Measurements from ENCODE around the gene TM2D1.

Gene TM2D1

GRCh38 chr1:61754545-61754944 lies 29.6 kb upstream of the TM2D1 start:
- Histone ChIP-seq H3K4me1 (ENCODE audit: control insufficient read depth, insufficient read depth, low read depth, low read length) (no peaks in the 10 kb centered on the region), H3K4me3 (ENCODE audit: insufficient read depth in 1 of 2, low read depth in 1 of 2, low read length in 2 of 2) (no peak overlapping the region), H2AFZ (ENCODE audit: low read depth, low read length) (no peak overlapping the region), H3K23ac (ENCODE audit: low read length in 2 of 2) (no peak overlapping the region), H3K18ac (ENCODE audit: low read depth in 1 of 2, low read length in 2 of 2) (no peak overlapping the region), H3K4ac (ENCODE audit: low read depth in 1 of 2, low read length in 2 of 2) (no peak overlapping the region), H3K36me3 (ENCODE audit: control insufficient read depth in 1 of 2, insufficient read depth in 2 of 2, low read depth in 1 of 2, low read length in 2 of 2) (no peaks in the 10 kb centered on the region), H4K91ac (ENCODE audit: low read length) (no peak overlapping the region), H2BK12ac (ENCODE audit: low read length in 2 of 2) (no peak overlapping the region), H2BK5ac (ENCODE audit: low read depth, low read length, poor library complexity, severe bottlenecking) (no peak overlapping the region), H2AK5ac (ENCODE audit: low read length, severe bottlenecking) (no peak overlapping the region), H2BK120ac (ENCODE audit: low read depth, low read length) (no peak overlapping the region), H3K4me2 (ENCODE audit: low read length, poor library complexity, severe bottlenecking) (no peak overlapping the region), H3K9ac (ENCODE audit: low read length) (no peak overlapping the region), H2BK15ac (ENCODE audit: low read depth, poor library complexity, severe bottlenecking) (no peak overlapping the region), H4K8ac (ENCODE audit: low read length) (no peak overlapping the region), H3K9me3 (ENCODE audit: control insufficient read depth, low read length) (no peaks in the 10 kb centered on the region), H3K14ac (ENCODE audit: low read length in 2 of 2) (no peak overlapping the region), H3K27me3 (ENCODE audit: control insufficient read depth in 1 of 2, insufficient read depth in 1 of 2, low read length in 2 of 2) (no peaks in the 10 kb centered on the region), H3K79me1 (replicated peaks; ENCODE audit: low read length, poor library complexity, severe bottlenecking) (peaks cover 25% of the 10 kb centered on the region), H3K27ac (ENCODE audit: low read length, poor library complexity, severe bottlenecking) (no peak overlapping the region)
- WGBS, result 81% methylated on average over 1 of the region's 4 CpGs
- DNase-seq, result no peak

GRCh38 chr1:61753998-61754508 lies 29.1 kb upstream of the TM2D1 start:
- DNase-seq, result no peak
- H2BK5ac ChIP-seq (ENCODE audit: low read depth, low read length, poor library complexity, severe bottlenecking), result no peak overlapping the region
- H2AK5ac ChIP-seq (ENCODE audit: low read length, severe bottlenecking), result no peak overlapping the region
- no peak overlapping the region for H4K91ac ChIP-seq (ENCODE audit: low read length)
- H2AFZ ChIP-seq (ENCODE audit: low read depth, low read length), result no peak overlapping the region
- H2BK12ac ChIP-seq (ENCODE audit: low read length in 2 of 2), result no peak overlapping the region
- H3K18ac ChIP-seq (ENCODE audit: low read depth in 1 of 2, low read length in 2 of 2), result no peak overlapping the region
- no peak overlapping the region for H3K23ac ChIP-seq (ENCODE audit: low read length in 2 of 2)
- H3K4me3 ChIP-seq (ENCODE audit: insufficient read depth in 1 of 2, low read depth in 1 of 2, low read length in 2 of 2), result no peak overlapping the region
- peaks cover 27% of the 10 kb centered on the region for H3K79me1 ChIP-seq (replicated peaks; ENCODE audit: low read length, poor library complexity, severe bottlenecking)
- H3K4ac ChIP-seq (ENCODE audit: low read depth in 1 of 2, low read length in 2 of 2), result no peak overlapping the region
- no peak overlapping the region for H3K4me2 ChIP-seq (ENCODE audit: low read length, poor library complexity, severe bottlenecking)
- H2BK15ac ChIP-seq (ENCODE audit: low read depth, poor library complexity, severe bottlenecking), result no peak overlapping the region
- no peak overlapping the region for H3K27ac ChIP-seq (ENCODE audit: low read length, poor library complexity, severe bottlenecking)
- no peaks in the 10 kb centered on the region for H3K27me3 ChIP-seq (ENCODE audit: control insufficient read depth in 1 of 2, insufficient read depth in 1 of 2, low read length in 2 of 2)
- WGBS, result 33% methylated on average over 1 of the region's 1 CpG
- no peaks in the 10 kb centered on the region for H3K4me1 ChIP-seq (ENCODE audit: control insufficient read depth, insufficient read depth, low read depth, low read length)
- H4K8ac ChIP-seq (ENCODE audit: low read length), result no peak overlapping the region
- no peak overlapping the region for H2BK120ac ChIP-seq (ENCODE audit: low read depth, low read length)
- no peak overlapping the region for H3K9ac ChIP-seq (ENCODE audit: low read length)
- H3K36me3 ChIP-seq (ENCODE audit: control insufficient read depth in 1 of 2, insufficient read depth in 2 of 2, low read depth in 1 of 2, low read length in 2 of 2), result no peaks in the 10 kb centered on the region
- no peak overlapping the region for H3K14ac ChIP-seq (ENCODE audit: low read length in 2 of 2)
- no peaks in the 10 kb centered on the region for H3K9me3 ChIP-seq (ENCODE audit: control insufficient read depth, low read length)

DNA sequence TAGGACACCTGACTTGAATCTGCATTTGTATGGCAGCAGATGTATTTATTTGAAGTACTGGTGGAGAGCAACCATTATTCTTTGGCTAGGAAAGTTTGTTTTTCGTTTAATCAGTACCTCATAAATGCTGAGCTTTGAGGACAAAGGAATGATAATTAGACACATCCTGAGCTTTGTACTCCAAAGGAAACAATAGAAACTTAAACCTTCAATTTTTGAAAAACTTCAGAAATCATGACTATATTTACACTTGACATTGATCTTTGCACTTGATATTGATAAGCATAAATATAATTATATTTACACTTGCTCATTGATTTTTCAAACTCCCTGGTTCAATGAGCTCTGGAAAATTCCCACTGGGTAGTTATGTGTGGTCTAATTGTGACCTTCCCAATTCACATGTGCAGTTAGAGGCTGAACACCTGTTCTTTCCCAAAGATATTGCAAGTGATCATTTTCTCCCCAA lies 28.0 kb upstream of the TM2D1 start:
- Histone ChIP-seq H3K9me3 (ENCODE audit: control insufficient read depth, low read length) (no peaks in the 10 kb centered on the region), H3K18ac (ENCODE audit: low read depth in 1 of 2, low read length in 2 of 2) (no peak overlapping the region), H2BK15ac (ENCODE audit: low read depth, poor library complexity, severe bottlenecking) (no peak overlapping the region), H3K9ac (ENCODE audit: low read length) (no peak overlapping the region), H3K4me2 (ENCODE audit: low read length, poor library complexity, severe bottlenecking) (no peak overlapping the region), H3K14ac (ENCODE audit: low read length in 2 of 2) (no peak overlapping the region), H3K79me1 (replicated peaks; ENCODE audit: low read length, poor library complexity, severe bottlenecking) (peaks cover 30% of the 10 kb centered on the region), H4K91ac (ENCODE audit: low read length) (no peak overlapping the region), H2BK5ac (ENCODE audit: low read depth, low read length, poor library complexity, severe bottlenecking) (no peak overlapping the region), H2BK120ac (ENCODE audit: low read depth, low read length) (no peak overlapping the region), H3K4me3 (ENCODE audit: insufficient read depth in 1 of 2, low read depth in 1 of 2, low read length in 2 of 2) (no peak overlapping the region), H3K4me1 (ENCODE audit: control insufficient read depth, insufficient read depth, low read depth, low read length) (peaks cover 2% of the 10 kb centered on the region), H4K8ac (ENCODE audit: low read length) (no peak overlapping the region), H3K36me3 (ENCODE audit: control insufficient read depth in 1 of 2, insufficient read depth in 2 of 2, low read depth in 1 of 2, low read length in 2 of 2) (no peaks in the 10 kb centered on the region), H3K27me3 (ENCODE audit: control insufficient read depth in 1 of 2, insufficient read depth in 1 of 2, low read length in 2 of 2) (no peaks in the 10 kb centered on the region), H2AFZ (ENCODE audit: low read depth, low read length) (no peak overlapping the region), H2BK12ac (ENCODE audit: low read length in 2 of 2) (no peak overlapping the region), H3K4ac (ENCODE audit: low read depth in 1 of 2, low read length in 2 of 2) (no peak overlapping the region), H3K27ac (ENCODE audit: low read length, poor library complexity, severe bottlenecking) (no peak overlapping the region), H2AK5ac (ENCODE audit: low read length, severe bottlenecking) (no peak overlapping the region), H3K23ac (ENCODE audit: low read length in 2 of 2) (no peak overlapping the region)
- DNase-seq, result no peak
- no CpG with 5 or more reads among the region's 1 CpG for WGBS

DNA sequence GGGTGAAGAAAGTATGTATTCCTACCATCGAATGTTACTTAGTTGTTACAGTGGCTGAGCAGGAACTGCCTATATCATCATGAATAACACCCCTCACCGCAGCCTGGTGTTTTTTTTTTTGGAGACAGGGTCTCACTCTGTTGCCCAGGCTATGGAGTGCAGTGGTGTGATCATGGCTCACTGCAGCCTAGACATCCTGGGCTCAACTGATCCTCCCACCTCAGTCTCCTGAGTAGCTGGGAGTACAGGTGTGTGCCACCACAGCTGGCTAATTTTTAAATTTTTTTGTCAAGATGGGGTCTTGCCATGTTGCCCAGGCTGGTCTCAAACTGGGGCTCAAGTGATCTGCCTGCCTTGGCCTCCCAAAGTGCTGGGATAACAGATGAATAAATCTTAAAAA lies 24.6 kb upstream of the TM2D1 start:
- H3K79me1 ChIP-seq (replicated peaks; ENCODE audit: low read length, poor library complexity, severe bottlenecking), result peaks cover 28% of the 10 kb centered on the region
- no peak overlapping the region for H3K4me2 ChIP-seq (ENCODE audit: low read length, poor library complexity, severe bottlenecking)
- no peak overlapping the region for H3K23ac ChIP-seq (ENCODE audit: low read length in 2 of 2)
- no peak overlapping the region for H2BK12ac ChIP-seq (ENCODE audit: low read length in 2 of 2)
- H2BK15ac ChIP-seq (ENCODE audit: low read depth, poor library complexity, severe bottlenecking), result no peak overlapping the region
- no peak overlapping the region for H3K4me3 ChIP-seq (ENCODE audit: insufficient read depth in 1 of 2, low read depth in 1 of 2, low read length in 2 of 2)
- no peak overlapping the region for H2AFZ ChIP-seq (ENCODE audit: low read depth, low read length)
- no peaks in the 10 kb centered on the region for H3K36me3 ChIP-seq (ENCODE audit: control insufficient read depth in 1 of 2, insufficient read depth in 2 of 2, low read depth in 1 of 2, low read length in 2 of 2)
- no peak overlapping the region for H2AK5ac ChIP-seq (ENCODE audit: low read length, severe bottlenecking)
- H3K9ac ChIP-seq (ENCODE audit: low read length), result no peak overlapping the region
- H2BK5ac ChIP-seq (ENCODE audit: low read depth, low read length, poor library complexity, severe bottlenecking), result no peak overlapping the region
- H3K18ac ChIP-seq (ENCODE audit: low read depth in 1 of 2, low read length in 2 of 2), result no peak overlapping the region
- no peak for DNase-seq
- no peak overlapping the region for H3K14ac ChIP-seq (ENCODE audit: low read length in 2 of 2)
- H4K91ac ChIP-seq (ENCODE audit: low read length), result no peak overlapping the region
- H3K4me1 ChIP-seq (ENCODE audit: control insufficient read depth, insufficient read depth, low read depth, low read length), result peaks cover 4% of the 10 kb centered on the region
- no peaks in the 10 kb centered on the region for H3K27me3 ChIP-seq (ENCODE audit: control insufficient read depth in 1 of 2, insufficient read depth in 1 of 2, low read length in 2 of 2)
- 100% methylated on average over 2 of the region's 2 CpGs for WGBS
- H3K4ac ChIP-seq (ENCODE audit: low read depth in 1 of 2, low read length in 2 of 2), result no peak overlapping the region
- no peak overlapping the region for H3K27ac ChIP-seq (ENCODE audit: low read length, poor library complexity, severe bottlenecking)
- no peaks in the 10 kb centered on the region for H3K9me3 ChIP-seq (ENCODE audit: control insufficient read depth, low read length)
- H2BK120ac ChIP-seq (ENCODE audit: low read depth, low read length), result no peak overlapping the region
- no peak overlapping the region for H4K8ac ChIP-seq (ENCODE audit: low read length)
